Thyroid gland (tissue), 4 donors: ENCODE data around the gene BLVRB.

Experiments used
- CTCF ChIP-seq, 6 experiments: fragments of 200-600 bp in 3 of 6; fragments of 450-650 bp in 3 of 6; sonication (generic) in 3 of 6; IDR thresholded peaks; one replicate each; pipeline ENCODE4 v1.5.1; 2016 to 2019; ENCODE audit warnings: antibody characterized with exemption in 6 of 6, mild to moderate bottlenecking in 2 of 6, inconsistent platforms in 1 of 6, moderate library complexity in 1 of 6
- POLR2A ChIP-seq, 2 donors: fragments of 450-650 bp; IDR thresholded peaks; one replicate each; pipeline ENCODE4 v1.6.1; 2017; ENCODE audit warnings: antibody characterized with exemption in 2 of 2, mild to moderate bottlenecking in 2 of 2, moderate library complexity in 1 of 2

GRCh38 chr19:40503320-40503695 is 37.8 kb upstream of the BLVRB start:
- TF ChIP-seq CTCF (IDR thresholded peaks at IDR 0.05) = no peak
- TF ChIP-seq POLR2A (IDR thresholded peaks at IDR 0.05) = no peak
